Endothelial cell of hepatic sinusoid (primary cell): ENCODE results near the gene UNC80.

Experiments used
- in situ Hi-C: cut with HindIII; loops from 2 replicates; pipeline ENCODE4 v1.10.0; 2017; ENCODE audit warnings: low sequenced_read_pairs

The UNC80 gene

DNA sequence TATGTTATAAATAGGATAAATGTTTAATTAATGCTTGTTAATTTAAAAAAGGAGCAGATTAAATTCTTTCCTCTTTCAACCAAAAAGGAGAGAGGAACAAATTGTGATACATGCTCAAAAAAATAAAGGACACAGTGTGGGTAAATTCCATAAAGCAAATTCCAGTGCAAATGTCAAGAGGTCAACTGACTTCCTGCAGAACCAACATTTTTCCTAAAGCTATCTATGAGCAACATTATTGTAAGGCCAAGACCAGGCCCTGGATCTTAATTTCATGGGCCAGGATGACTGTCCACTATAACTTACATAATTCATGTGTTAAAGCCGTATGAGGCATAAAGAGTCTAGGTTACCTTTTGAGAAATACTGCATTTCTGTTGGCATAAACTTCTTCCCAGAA is 136.9 kb downstream of the UNC80 start:
- in situ Hi-C loops, result no loop called here

DNA sequence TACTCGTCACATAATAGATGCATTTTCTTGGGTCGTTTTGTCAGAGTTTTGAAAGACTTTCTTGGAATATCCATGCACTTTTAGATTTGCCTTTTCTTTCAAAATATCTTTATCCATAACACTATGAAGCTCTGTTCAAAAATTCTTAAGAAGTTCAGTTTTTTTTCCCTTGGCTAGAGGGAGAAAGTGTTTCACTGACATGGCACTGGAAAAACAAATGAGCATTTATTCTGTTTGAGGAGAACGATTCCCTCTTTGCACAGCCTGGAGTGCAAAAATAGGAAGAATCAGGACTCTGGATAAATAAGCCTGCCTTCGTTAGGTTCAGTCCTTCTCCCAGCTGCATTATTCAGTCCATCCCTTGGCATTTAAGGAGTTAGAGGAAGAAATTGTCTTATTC is 139.9 kb downstream of the UNC80 start:
- in situ Hi-C loops, result no loop called here

DNA sequence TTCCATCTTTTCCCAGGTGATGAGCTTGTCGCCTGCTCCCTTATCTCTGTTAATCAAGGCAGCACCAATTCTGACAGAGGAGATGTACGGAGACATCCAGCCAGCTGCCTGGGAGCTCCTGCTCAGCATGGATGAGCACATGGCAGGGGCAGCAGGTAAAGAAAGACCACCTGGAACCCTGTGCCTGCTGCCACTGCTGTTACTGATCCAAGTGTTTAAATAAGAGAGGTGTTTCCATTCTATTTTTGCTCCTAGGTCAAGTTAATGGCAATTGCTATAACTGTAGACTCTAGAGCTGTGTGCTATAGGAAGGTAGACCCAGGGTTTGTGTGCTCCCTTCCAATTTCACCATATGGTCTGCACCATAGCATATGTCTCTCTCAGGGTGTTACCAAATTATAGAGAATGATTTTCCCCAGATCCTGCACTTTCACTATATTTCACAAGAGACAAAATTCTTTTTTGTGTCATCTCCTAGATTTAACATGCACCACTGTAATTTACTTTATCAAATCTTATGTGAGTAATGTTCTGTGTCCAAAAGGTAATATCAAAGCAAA is 142.2 kb downstream of the UNC80 start:
- in situ Hi-C loops, result no loop called here

DNA sequence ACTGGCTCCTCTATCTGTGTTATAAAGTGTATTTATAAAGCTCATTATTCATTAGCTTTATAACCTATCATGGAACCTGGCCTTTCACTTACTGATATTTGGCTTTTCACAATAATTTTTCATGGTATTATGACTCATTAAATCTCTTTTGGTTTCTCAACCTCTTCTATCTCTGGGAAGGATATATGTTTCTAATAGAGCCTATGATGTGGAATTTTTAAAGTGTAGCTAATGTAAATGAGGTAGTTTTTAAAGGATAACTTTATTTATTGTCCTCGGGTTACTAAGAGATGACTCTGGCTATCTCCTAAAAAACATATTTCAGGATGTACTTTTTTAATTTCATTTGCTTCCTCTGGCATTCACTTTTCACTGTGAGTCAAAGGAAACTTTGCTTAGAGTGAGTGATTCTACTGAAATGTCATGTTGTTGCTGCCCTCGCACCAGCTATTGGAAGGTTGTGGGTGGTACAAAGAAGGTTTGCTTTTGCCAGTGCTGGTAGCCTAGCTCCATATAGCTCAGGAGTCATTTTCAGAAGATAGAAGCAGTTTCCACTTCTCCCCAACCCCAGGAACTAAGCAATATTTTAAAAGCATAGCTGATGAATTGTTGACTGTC is 145.6 kb downstream of the UNC80 start:
- in situ Hi-C loops, result no loop called here

DNA sequence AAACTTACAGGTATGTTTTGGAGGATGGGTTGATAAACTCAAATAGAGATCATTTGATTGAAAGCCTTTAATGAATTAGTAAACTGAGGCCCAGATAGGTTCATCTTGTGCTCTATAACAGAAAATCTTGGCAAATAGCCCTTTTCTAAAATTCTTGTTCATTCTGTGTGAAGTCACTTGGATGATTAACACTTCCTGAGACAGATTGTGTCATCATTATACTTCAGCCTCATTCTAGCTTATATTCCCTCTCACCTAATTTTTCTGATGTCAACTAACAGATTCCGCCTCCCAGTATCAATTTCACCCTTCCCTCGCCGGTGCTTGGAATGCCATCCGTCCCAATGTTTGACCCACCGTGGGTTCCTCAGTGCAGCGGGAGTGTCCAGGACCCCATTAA is 146.6 kb downstream of the UNC80 start:
- in situ Hi-C loops, result no loop called here

DNA sequence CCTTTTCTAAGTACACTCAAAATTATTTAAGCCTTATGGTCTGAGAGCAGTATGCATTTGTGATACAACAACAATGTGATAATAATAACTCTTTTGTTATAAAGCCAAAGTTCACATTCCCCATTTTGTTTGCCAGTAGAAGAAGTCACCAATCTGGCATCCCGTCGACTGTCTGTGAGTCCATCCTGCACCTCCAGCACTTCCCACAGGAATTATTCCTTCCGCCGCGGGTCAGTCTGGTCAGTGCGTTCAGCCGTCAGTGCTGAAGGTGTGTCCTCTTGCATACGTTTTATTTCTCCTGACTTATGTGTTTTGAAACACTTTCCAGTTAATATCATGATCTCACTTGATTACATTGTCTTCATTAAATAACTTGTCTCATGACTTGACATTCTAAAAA is 150.5 kb downstream of the UNC80 start:
- in situ Hi-C loops, result no loop called here

DNA sequence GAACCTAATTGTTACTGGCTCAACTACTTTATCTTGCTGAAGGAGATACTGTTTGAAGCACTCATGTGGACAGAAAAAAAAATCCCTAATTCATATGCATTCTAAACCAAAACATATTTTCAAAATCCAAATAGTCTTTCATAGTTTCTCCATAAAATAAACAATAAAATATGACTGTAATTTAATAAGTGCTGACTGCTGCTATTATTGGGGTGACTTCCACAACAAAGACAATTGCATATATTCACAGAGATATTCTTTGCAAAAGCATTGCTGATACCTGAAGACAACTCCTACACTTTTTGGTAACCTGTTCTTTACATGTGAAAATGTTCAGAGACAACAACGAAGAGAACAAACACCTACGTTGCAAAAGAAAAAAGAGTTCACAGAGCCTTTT is 157.7 kb downstream of the UNC80 start:
- in situ Hi-C loops, result no loop called here

DNA sequence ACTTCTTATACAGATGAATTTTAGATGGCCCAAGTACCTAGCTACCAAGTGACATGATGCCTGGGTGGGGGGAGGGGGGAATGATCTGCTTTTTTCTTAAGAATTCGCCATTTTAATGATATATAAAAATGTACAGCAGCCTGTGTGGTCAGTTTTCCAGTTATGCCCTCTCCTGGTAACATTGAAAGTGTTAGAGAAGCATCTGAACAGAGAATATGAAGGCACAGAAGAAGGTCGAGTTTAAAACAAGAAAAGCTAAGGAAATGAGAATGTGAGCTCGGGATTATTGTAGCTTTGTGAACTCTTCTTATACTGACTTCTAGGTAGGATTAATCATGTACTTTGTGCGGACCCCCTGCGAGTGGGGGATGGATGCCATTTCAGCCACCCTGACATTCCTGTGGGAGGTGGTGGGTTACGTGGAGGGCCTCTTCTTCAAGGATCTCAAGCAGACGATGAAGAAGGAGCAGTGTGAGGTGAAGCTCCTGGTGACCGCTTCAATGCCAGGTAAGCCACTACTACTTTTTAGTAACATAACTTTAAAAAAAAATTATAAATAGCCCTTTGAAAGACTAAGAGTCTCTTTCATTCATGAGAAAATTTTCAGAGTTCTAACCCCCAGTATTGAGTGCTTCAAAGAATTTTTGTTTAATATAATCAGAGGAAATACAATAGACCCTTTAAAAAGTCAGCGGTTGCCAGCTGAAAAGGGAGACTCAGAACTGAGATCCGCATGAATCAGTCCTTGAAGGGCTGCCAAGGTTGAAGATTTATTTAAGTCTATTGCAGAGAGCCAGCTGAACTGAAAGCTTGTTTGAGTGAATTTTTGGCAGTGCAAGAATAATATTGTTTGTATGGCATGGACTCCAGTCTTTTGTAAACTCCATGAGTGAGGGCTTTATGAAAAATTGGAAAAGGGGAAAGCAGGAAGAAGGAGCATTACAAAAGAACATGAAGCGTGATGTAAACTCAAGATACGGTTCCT is 162.2 kb downstream of the UNC80 start:
- in situ Hi-C loops, result no loop called here

DNA sequence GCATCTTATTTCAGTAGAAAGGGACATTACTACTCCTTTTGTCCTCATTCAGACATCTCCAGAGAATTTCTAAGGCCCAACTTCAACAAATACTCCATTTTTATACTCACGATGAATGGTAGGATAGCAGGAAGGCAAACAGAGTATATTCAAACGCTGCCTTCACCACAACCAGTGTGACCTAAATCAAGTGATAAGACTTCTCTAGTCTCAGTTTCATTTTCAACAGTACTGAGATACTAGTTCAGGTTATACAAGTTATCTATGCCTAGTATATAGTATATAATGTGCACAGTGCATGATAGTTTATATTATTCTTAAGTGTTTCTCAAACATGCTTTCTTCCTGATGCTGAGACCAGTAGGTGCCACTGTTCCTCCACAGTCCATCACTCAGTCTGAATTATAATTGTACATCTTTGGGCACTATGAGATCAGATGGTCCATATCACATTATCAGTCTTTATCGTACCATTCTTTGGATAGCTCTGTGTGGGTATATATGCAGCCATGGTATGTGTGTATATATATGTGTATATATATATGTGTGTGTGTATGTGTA is 164.6 kb downstream of the UNC80 start:
- in situ Hi-C loops, result no loop called here

DNA sequence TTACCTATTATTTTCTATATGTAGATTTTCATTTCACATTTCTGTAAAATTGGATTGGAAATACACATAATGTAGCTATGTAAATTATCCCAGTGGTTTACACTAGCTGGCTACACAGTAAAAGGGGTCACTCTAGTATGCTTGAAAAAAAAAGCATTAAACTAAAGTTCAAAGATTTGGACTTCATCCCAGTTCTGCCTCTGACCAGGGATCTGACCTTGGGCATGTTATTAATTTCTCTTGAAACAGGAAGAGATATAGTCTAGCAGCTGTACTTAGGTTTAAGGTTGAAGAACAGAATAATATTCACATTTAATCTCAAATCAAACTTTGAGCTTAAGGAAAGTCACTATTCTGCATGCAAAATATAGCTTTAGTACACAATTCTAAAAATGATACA is 166.3 kb downstream of the UNC80 start:
- in situ Hi-C loops, result no loop called here

DNA sequence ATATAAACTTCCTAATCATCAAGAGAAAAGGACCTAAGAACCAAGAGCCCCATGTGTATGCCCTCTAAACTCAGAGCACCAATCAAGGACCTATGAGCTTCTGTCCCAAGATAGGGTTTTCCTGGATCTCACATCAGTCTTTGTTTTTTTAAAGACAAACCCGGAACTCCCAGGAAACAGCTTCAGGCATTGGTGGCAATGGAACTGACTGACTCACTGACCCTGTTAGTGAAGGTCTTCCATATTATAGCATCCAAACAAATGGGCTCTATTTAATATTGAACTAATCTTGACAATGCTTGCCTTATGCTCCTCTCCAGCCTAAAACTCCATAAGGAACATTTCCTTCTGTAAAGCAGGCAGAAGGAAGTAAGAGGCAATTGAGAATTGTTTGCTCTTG is 167.3 kb downstream of the UNC80 start:
- in situ Hi-C loops, result no loop called here

DNA sequence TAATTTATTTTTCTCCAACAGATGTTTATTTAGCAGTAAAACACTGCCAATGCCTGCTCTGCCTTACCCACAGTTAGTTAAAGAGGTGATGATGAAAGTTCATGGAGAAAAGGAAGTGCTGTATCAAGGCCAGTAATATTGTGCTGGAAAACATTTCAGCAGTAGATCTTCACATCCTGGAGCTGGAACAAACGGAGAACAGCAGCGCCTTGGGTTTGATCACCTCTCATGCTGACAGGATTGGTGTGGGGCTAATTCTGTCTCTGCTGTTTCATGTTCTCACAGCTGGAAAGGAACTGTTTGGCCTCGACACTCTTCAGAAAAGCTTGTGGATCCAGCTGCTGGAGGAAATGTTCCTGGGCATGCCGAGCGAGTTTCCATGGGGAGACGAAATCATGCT is 169.3 kb downstream of the UNC80 start:
- in situ Hi-C loops, result no loop called here

DNA sequence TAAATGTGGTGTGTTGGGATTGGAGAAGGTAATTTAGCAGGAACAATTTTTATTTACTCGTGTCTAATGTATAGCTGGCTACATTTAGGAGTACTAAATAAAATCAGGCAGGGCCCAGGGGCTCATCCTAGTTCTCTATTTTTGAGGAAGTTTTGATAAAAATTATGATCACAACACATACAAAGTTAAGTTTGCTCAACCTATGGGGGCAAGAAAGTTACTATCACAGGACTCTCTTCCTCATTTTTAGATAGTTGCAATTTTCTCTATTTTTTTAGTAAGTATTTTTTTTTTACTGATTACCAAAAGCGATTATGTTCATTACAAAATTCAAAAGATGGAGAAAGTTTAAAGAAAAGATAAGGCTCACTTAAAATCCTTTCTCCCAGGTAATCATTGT is 170.8 kb downstream of the UNC80 start:
- in situ Hi-C loops, result no loop called here

DNA sequence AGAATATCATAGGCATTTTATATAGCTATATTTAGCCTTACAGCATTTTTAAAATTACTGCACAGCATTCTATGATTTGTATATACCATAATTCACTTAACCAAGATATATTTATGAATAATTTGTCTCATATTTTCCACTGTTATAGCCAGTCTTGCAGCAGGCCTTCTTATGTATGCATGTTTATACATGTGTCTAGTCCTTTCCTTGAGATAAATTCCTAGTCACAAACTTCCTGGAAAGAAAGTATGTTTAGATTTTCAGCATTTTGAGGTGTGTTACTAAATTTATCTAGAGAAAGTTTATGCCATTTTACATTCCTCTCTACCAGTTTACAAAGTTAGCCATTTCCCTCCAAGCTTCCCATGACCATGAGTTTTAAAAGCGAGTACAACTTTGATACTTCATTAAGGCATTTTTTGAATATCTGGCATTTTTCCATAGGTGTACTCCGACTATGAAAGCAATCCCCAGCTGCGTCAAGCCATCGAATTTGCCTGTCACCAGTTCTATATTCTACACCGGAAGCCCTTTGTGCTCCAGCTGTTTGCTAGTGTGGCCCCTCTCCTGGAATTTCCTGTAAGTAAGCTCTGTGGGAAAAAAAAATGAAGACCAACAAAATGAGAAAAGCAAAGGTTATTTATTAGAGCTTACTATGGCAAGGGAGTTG is 171.4 kb downstream of the UNC80 start:
- in situ Hi-C loops, result no loop called here

DNA sequence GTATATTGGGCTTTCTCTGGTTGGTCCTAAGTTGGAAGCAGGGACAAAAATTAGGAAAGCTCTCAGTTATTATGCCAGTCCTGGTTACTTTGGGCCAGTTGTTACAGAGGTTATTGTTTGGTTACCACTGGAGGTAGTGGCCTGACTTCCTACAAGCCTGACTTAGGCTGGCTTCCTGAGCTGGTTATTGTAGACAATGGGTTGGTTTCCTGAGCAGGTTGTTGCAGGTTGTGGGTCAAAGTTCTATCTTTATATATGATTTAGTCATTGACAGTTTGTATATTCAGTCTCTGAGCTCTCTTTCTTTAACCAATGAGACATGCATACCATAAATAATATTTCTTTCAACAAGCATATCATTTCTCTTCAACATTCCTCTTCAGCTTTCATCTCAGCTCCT is 172.1 kb downstream of the UNC80 start:
- in situ Hi-C loops, result no loop called here

DNA sequence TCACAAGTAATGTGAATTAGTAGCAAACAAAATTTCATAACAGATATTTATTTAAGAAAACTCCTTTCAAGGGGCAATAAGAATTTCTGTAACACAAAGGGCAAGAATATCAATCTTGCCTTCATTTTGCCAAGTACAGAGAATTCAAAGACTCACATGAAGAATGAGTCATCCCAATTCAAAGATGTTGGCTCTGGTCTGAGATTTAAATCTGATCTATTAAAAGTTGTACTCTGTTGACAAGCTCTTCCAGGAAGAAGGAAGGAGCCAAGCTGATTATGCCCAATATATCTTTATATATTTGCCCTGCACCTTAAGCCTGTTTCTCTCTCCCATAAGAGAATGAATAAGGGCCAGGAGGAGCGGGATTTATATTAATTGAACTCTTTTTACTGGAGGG is 174.9 kb downstream of the UNC80 start:
- in situ Hi-C loops, result no loop called here

DNA sequence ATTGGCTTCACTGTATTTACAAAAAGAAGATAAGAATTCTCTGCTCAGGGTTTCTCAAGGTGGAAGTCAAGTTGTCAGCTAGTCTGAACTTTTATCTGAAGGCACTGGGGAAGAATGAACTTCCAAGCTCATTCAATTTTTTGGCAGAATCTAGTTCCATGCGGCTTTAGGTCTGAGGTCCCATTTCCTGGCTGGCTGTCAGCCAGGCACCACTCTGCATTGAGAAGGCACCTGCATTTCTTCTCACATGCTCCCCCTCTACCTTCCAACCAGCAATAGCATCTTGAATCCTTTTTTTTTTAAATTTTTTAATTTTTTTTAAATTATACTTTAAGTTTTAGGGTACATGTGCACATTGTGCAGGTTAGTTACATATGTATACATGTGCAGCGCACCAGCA is 184.6 kb downstream of the UNC80 start:
- in situ Hi-C loops, result no loop called here

DNA sequence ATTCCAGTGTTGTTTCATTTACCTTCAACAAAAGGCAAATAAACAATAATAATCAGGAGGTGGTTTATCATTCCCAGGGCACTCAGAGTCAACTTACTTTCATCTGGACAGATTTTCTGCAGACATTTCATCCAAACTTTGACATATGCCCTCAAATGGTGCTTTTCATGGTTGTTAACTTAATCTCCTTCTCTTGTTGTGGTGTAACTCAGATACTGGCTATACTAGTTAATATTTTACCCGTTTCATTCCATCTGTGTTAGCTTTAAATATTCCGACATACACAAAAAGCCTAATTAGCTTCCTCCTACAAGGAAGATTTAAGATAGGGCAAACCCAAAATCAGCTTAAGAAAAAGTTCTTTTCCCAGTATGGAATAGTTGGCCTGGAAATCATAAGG is 186.4 kb downstream of the UNC80 start:
- in situ Hi-C loops, result no loop called here

DNA sequence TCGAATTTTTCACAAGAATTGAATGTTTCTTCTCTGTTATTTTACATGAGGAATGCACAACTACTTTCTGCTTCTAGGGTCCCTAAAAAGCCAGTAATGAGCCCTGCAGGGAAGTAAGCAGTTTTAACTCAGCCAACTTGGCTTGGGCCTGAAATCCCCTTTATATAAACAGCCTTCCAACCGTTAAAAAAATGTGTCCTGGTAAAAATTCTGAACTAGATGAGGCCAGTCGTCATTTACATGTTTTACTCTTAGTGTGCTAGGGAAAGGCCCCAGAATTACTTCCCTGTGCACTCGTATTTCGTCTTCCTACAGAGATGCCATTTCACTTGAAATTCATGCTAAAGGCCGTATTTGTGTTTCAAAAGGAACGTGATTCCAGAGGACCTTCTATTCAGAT is 188.4 kb downstream of the UNC80 start:
- in situ Hi-C loops, result no loop called here

DNA sequence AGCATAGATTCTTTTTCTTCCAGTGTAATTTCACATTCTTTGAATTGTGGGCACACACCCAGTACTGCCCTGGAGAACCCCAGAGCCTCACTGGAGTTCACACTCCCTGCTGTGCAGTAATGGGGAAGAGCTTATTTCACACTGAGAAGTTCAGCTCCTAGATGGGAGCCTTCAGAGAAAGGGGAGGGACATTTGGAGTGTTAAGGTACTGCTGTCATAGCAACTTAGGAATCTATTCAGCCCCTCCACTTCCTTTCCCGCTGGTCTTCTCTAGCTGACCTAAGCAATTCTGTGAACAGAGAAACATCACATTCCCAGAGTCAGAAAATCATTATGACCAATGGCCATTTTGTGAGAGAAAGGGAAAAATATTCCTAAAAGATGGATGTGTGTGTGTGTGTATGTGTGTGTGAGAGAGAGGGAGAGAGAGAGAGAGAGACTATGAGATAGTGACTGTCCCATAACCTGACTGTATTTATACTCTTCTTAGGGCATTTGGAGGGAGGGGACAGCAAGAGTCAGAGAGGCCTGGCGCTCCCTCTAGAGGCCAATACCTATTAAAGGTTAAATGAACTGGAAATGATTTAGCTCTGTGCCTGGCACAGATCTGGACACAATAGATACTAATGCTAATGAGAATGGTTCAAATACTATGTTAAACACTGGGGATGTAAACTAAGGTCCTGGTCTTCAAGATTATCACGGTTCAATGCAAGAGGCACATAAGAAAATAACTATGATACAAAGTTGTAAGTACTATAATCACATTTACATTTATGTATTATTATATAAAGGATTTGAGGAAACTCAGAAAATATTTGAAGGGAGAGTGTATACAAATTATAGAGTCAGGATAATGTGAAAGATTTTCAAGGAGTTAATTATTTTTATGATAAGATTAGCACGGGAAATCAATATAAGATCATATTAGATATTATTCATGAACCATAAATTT is 189.3 kb downstream of the UNC80 start:
- in situ Hi-C loops, result no loop called here
